HG02852 (cell line): ENCODE results near the gene TUB.
A peak's percentile ranks its signal among the peaks of the same experiment; 100 is the strongest.

Experiments used
- ATAC-seq: cut with Tn5 transposase; IDR thresholded peaks from one replicate; pipeline ENCODE4 v1.9.1; 2021; ENCODE audit warnings: mild to moderate bottlenecking, moderate library complexity; ENCODE audit not compliant: unreplicated experiment

TUB gene

GRCh38 chr11:8089791-8090510, 8.9 kb downstream of the TUB start:
- ATAC-seq, result no peak

DNA sequence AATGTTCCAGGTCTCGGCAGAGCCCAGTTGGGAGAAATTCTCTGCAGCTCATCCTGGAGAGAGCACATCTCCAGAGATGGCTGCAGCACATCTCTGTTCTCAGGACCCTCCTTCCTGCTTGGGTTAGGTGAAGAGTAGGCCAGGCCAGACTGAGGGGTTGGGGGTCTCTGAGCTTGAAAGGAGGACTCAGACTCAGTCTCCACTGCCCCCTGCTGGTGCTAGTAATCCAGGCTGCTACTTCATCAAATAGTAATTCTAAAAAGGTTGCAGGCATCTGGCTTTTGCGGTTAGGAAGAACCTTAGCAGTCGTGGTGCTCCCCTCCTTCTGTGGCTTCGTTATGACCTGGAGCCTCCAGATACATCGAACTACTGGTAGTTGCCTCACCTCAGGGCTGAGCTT, 9.7 kb downstream of the TUB start:
- ATAC-seq, result no peak

- ATAC-seq, result no peak
Measured at GRCh38 chr11:8091721-8092120, 10.7 kb downstream of the TUB start.

- peak; percentile 74 for ATAC-seq
Measured at GRCh38 chr11:8092587-8093424, 11.8 kb downstream of the TUB start.

- no peak for ATAC-seq
Measured at GRCh38 chr11:8093931-8094575, 13.0 kb downstream of the TUB start.

GRCh38 chr11:8094656-8095055, 13.6 kb downstream of the TUB start:
- no peak for ATAC-seq

GRCh38 chr11:8095371-8095770, 14.4 kb downstream of the TUB start:
- no peak for ATAC-seq

DNA sequence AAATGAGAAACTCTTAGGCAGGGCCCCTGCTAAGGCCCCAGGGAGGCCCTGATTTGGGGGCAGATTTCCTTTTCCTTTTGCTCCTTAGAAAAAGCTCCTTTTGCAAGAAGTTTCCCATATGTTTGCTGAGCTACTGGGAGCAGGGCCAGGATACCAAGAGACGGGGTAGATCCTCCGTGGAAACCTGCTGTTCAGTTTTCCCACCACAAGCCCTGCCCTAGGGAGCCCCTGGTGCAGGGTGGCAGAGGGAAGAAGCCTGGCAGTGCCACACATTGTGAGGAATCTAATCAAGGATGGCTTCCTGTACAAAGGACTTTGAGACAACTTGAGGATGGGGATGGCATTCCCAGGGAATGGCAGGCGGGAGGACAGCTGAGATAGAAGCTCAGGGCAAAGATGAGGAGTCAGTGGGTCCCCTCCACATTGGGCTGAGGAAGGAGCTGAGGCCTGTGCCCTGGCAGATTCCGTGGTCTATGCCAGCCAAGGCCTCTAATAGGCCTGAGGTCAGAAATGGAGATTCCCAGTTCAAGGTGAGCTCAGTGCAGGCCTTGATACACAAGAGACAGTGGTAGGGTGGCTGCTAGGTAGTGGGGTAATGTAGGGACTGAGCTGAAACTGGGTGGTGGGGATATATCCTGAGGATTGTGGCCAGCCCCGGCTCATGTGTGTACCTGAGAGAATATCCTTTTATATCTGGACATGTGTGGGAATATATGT, 15.0 kb downstream of the TUB start:
- no peak for ATAC-seq

DNA sequence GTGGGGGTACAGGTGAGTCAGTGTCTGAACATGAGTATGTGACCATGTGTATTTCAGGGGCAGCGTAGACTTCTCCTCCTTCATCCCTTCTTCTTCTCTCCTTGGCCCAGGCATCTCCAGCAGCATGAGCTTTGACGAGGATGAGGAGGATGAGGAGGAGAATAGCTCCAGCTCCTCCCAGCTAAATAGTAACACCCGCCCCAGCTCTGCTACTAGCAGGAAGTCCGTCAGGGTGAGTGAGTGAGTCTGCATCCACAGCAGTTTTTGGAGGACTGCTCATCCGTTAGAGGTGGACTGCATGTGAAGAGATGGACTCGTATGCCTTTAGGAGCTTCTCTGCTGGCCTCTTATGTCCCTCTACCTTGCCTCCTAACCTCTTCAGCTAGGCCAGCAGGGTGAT, 15.6 kb downstream of the TUB start:
- no peak for ATAC-seq

GRCh38 chr11:8097062-8097461, 16.1 kb downstream of the TUB start:
- ATAC-seq, result no peak

DNA sequence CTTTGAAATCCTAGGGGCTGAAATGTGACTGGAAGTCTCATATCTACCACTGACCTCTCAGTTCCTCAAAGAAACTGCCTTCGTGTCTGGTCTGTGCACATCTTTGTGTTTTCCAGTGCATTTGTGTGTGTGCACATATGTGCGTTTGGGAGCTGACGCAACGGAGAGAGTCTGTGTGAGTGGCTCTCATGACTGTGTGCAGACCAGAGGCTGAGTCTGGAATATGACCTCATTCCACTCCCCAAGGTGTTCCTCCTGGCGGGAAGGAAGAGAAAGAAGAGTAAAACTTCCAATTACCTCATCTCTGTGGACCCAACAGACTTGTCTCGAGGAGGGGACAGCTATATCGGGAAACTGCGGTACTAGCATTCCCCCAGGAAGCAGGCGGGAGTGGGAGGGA, 16.5 kb downstream of the TUB start:
- ATAC-seq, result no peak

DNA sequence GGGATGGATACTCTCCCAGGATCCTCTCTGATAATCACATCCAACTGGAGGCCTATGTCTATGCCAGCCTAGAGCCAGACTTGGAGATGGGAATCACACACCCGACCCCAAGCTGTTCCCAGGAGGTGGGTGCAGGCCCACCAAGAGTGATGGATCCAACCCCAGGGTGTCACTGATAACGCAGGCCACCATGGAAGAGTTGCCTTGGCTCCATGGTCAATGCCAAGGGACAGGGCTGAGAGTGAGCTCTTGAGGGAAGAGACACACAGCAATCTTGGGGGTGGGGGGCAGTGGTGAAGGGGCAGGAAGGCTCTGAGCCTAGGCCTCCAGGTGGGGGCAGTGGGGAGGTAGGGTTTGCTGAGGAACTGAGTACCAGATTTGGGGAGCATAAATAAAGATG, 16.9 kb downstream of the TUB start:
- ATAC-seq, result no peak

DNA sequence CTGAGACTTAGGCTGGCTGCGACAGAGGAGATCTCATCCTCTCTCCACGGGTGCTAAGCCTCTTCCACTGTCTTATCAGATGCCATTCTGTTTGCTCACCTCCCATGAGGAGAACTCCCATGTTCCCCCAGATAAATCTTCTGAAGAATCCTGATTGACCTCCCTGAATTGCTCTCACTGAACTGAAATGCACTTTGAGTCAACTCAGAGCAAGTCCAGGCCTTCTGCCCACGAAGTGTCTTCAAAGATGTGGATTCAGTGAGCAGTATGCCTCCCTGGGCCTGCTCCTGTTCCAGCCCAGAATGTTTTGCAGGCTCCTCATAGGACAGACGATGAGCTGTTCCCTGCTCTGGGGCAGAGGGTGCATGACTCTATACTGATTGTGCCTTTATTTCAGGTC, 17.4 kb downstream of the TUB start:
- no peak for ATAC-seq

- ATAC-seq, result no peak
Measured at GRCh38 chr11:8098879-8099278, 17.9 kb downstream of the TUB start.

GRCh38 chr11:8099291-8099899, 18.4 kb downstream of the TUB start:
- peak; percentile 68 for ATAC-seq

GRCh38 chr11:8100158-8100557, 19.1 kb downstream of the TUB start:
- no peak for ATAC-seq

- ATAC-seq, result no peak
Measured at GRCh38 chr11:8100605-8101004, 19.6 kb downstream of the TUB start.

- no peak for ATAC-seq
Measured at GRCh38 chr11:8101421-8101820, 20.4 kb downstream of the TUB start.

GRCh38 chr11:8102296-8102915, 21.4 kb downstream of the TUB start:
- no peak for ATAC-seq

GRCh38 chr11:8102965-8103364, 22.0 kb downstream of the TUB start:
- ATAC-seq, result no peak
